GM21619 (cell line): Measurements from ENCODE around the gene STXBP6.

ENCODE experiments used
- ATAC-seq: cut with Tn5 transposase; IDR thresholded peaks from one replicate; pipeline ENCODE4 v1.9.1; 2021; ENCODE audit not compliant: unreplicated experiment

Gene STXBP6

DNA sequence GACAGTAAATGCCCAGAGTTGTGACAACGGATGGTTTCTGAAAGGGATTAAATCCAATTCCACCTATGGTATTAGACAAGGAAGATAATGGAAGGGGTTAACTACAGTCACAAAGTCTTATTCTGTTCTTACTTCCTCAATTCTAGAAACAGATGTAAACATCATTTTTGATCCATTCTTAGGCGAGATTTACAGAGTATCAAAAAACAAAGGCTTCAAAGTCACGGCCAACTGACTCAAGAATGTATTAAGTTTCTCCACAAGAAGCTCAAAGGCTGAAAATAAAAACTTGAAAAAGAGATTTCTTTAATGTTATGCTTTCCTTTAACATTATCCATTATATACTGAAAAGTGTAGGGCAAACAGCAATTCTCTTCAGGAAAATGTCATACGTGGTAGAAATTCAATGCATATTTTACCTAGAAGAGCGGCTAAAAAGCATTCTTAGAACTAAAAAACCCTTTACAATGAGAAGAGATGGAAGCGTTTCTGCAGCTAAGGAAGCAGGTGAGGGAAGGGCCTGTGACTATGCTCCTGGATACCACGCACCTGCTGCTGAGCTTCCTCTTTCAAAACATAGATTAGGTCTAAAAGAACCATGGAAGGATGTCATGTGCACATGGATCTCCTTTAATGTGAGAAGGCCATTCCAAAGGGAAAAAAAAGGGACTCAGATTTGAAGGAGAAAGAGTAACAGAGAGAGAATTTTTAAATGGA lies 185.8 kb downstream of the STXBP6 start:
- no peak for ATAC-seq

DNA sequence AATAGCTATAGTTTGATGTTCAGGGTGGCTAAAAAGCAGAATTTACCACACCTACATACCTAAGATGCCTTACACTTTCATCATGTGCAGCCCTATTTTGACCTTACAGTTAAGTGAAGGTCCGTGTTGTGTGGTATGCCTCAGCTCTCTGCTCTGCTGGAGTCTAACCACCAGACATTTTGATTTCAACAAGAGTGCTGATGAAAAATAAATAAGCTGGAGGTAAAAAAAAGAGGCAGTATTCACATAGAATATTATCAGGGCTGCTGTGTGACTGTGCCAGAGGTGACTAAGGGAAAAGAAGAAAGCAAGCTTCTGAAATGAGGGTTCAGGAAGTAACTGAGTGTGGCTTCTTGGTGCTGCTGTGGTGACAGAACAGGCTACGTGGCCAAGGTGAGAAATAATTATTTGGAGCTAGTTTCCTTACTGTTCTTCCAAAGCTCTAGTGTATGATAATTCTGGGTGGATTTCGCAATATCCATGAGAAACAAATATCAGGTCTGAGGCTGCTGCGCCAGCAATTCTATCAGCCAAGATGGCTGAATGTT lies 188.8 kb downstream of the STXBP6 start:
- ATAC-seq = no peak

DNA sequence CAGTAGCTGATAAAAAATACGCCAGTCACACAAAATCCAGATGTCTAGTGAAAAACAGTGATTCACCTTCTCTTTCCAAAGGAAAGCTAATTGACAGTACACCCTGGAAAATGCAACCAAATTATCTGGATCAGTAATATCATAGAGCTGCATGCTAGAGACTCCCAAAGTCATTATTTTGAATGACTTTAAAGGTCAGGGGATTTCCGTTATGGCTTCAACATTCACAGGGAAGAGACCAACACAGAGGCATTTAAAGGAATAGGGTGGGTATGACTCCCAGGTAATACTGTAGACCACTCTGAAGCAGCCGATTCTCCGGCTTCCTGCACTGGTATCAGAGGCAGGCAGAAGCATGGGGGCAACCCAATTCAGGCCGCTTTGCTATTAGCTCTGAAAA lies 190.4 kb downstream of the STXBP6 start:
- ATAC-seq = no peak

DNA sequence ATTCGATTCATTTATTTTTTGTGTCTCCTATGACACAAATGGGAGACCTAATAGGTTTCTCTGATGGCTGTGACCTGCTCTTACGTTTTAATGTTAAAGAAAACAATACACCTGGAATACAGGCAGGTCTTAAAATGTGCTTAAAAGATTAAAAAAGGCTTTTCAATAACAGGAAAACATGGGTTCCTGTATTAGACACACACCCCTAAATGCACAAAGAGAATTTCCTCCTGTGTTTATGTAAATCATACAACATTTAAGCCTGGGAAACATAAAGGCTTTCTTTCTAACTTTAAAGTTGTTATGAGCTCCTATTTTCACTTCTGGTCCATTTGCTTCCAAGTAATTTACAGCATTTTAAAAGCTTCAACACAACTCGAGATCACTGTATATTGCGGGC lies 191.3 kb downstream of the STXBP6 start:
- ATAC-seq = no peak

DNA sequence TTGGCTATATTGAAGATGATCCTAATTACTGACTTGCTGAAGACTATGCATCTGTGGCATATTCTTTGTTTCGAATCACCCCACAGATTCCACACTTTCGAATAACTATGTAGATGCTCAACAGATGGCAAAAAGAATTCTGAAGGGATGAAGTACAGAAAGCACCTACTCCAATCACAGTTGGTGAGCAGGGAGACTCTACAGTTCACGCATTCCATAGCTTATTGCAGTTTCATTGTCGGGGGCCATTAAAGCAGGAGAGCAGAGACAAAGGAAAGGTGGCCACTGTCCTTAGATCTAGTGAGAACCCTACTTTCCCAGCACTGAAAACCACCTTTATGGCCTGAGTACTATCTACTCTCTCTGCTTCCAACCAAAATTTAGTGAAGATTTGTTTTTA lies 191.9 kb downstream of the STXBP6 start:
- ATAC-seq = no peak

DNA sequence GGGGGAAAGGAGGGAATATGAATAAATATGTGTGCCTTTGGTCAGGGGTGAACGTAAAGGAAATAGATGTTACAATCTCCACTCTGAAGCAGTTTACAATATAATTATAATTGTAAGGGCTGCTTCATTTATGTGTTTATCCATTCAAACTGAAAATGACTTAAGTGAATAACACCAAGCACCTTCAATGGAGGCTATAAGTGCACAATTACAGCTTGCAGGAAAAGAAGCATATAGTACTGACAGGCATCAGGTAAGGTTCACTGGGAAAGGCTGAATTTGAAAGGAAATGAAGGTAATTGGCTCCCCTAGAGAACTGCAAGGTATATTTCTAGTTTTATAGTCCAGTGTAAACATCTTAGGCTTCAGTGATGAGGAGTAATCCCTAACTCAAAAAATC lies 192.7 kb downstream of the STXBP6 start:
- no peak for ATAC-seq

DNA sequence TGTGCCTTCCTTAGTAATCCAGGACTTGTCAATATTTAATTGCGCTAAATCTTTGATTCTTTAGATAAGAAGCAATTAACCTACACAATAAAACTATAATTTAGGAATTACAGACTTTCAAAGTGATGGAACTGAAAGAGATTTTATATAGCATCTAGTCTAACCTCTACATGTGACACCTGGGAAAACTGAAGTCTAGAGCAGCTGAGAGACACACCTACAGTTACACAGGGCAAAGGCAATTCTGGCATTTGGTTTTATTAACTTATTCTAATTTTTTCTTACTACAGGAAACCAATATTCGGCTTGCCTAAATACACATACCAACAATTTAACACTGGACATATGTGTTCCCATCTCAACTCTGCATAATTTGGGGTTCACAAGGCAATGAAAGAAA lies 196.5 kb downstream of the STXBP6 start:
- ATAC-seq = no peak

DNA sequence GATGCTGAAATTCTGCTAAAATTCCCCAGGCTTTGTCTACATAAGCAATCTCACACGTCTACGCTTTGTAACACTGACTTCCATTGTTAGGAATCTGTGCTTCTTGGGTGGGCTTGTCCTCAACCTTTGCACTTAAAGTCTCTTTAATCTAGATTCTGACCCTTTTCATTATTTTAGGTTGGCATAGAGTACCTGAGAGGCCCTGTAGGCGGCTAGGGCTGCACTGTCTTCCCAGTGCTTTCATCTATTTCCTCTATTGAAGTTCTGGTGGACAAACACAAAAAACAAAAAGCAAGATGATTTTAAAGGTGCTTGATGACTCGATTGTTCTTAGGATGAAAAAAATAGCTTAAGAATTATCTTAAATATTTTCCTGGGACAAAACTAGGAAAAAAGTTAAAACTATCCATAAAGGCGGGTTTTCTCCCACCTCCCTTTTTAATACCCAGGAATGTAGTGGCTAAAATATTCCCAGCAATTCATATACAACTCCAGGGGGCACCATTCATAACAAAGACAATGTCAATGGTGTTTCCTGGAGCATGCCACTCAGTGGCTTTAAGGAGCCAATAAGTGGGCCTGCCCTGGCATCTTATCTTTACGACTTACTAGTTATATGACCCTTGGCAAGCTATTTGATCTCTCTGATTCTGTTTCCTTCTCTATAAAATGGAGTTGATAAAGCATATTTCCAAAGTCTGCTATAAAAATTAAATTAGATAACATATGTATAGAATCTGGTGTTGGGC lies 197.5 kb downstream of the STXBP6 start:
- no peak for ATAC-seq

DNA sequence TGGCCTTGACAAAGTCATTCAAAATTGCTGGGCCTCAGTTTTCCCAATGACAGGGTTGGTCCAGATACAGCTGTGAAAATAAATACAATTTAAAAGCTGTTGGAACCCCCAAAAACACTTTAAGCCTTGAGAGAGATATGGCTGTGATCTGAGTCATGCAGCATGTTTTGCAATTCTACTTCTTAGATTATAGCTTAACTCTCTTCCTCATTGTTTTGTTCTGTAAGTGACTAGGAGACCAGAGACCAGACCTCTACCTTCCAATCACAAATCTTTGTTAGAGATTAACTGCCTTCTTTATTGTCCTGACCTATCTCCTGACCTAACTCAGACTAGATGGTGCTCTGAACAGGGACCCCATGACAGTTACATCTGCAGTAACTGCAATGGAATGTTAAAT lies 198.1 kb downstream of the STXBP6 start:
- ATAC-seq = no peak

DNA sequence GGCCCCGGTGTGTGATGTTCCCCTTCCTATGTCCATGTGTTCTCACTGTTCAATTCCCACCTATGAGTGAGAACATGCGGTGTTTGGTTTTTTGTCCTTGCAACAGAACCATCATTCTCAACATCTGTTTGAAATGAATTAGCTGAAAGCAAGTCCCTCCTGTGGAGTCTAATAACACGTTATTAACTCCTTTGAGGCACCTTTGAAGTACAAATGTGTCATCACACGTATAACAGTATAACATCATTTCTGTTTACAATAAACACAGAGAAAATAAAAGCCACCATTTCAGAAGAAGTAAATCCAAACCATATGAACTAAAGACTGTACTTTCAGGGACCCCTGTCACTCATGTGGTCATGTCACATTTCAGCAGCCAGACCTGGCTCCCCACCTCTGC lies 198.5 kb downstream of the STXBP6 start:
- ATAC-seq = no peak

DNA sequence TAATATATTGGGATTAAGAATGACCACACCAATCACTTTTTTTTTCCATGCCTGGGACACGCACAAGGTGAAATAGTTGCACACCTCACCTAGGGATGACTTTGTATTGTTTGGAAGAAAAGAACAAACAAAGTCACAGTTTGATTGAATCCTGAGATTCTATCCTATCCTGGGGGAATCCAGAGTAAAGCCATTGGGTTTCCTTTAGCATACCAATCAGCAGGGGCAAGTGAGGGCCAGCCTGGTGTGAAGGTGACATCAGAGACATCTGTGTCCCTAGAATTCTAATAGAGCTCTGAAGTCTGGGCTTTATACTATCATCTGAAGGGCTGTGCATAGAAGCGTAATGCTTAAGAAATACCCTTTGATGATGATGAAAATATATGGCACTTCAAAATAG lies 199.9 kb downstream of the STXBP6 start:
- no peak for ATAC-seq

DNA sequence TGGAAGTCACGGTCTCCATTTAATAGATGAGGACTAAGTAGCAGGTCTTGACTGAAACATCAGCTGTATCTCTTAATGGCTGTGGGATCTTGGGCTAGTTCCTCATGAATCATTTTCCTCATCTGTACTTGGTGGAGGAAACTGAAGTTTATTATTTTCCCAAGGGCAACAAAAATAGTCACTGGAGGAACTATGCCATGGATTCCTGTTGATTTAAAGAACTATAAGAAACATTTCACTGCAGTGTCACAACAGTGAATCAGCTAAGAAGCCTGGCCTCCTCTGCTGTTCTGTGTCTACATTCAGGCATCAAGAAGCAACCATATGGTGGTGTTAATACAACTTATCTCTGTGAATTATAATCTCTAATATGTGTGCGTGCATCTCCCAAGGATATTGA lies 200.5 kb downstream of the STXBP6 start:
- no peak for ATAC-seq

DNA sequence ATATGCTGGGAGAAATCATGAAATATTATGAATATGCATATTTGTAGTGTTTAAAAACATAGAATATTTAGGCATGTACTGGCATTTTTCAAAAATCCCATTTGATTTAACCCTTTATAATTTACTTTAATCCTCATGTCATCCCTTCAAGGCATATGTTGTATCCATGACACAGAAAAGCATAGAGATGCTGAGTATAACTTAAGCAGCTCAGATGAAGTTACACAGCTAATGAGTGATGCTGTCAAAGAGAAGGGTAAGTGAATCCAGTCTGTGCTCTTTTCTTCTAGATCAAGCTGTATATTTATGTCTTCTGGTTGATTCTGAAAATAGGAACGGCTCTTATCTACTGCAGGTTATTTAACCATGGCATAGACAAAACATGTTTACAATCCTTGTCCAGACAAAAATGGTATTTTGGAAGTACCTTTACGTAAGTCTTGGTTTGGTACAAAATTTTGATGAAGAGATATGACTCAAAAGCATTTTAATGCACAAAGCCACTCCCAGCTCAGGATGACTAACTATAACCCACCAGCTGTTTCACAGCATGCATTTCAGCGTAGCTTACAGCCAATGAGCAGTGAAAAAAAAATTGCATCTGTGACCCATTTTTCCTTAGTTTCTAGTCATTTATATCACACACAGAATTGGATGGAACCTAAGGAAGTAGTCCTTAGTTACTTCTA lies 201.7 kb downstream of the STXBP6 start:
- ATAC-seq = no peak

DNA sequence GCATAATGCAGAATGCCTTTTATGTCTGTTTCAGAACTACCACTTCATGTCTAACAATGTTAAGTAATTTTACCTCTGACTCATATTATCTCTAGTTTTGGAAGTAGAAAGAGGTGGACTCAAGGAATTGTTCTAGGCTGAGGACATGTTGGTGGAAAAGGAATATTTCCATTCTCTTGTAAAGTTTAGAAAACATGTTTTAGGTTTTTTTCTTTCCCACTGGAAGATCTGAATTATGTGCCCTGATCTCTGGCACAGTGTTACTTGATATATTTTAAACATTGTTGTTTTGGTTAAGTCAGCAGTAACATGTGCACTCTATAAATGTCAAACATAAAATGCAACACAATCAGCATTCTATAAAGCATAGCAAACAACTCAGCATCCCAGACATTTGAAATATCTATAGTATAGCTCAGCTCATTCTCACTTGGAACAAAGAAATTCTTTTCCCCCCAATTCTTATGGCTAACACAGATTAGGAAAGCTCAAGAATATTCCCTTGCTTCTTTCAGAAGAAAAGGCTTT lies 202.3 kb downstream of the STXBP6 start:
- no peak for ATAC-seq

DNA sequence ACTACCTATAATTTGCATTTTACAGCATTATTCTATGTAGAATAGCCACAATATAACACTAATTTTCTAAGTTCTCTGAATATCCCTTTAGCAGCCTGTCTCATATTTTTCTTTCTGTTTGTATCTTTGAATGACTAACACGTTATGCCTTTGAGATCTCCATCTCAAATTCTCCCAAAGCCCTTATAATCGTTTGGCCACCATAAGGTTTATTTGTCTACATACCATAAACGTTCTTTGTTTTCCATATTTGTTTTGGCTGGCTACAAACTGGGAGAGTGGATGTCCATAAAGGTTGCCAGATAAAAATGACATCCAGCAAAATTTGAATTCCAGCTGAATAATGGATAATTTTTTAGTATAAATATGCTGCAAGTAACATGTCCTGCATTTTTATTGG lies 203.7 kb downstream of the STXBP6 start:
- no peak for ATAC-seq

DNA sequence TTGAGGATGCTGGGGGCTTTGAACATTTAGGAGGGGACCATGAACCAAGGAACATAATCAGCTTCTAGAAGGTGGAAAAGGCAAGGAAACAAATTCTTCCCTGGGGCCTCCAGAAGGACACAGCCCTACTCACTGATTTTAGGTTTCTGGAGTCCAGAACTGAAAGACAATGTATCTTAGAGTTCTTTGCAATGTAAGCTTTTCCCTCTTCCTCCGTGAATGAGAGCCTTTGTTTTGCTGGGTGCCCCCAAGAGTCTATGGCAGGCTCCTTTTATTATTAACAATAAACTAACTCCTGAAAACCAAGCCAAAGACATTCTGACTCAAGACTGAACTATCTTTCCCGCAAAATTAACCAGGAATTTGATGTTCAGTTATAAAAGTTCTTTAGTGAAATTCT lies 204.1 kb downstream of the STXBP6 start:
- ATAC-seq = no peak

DNA sequence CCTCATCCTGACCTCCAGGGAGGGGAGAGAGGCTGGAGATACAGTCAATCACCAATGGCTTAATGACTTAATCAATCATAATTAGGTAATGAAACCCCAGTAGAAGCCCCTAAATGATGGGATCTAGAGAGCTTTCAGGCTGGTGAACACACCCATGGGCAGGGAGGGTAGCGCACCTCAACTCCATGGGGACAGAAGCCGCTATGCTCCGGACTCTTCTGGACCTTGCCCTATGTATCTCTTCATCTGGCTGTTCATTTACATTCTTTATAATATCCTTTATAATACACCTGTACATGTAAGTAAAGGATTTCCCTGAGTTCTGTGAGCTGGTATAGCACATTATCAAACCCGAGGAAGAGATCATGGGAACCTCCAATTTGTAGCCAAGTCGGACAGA lies 205.9 kb downstream of the STXBP6 start:
- ATAC-seq = no peak

DNA sequence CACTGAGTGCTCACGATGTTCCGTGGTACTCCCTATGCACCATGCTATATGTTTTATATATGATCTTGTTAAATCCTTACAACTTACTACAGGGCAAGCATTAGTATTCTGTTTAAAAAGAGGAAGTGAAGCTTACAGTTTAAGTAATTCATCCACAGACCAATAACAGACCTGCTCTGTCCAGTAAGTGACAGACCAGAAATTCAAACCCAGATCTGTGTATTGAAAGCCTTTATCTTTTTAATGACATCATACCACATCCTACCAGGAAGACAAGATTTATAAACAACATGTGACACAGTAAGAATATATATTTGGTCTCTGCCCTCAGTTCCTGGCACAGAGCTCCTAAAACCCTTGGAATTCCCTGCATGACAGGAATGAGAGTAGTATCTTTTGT lies 206.5 kb downstream of the STXBP6 start:
- peak; percentile 90 for ATAC-seq

DNA sequence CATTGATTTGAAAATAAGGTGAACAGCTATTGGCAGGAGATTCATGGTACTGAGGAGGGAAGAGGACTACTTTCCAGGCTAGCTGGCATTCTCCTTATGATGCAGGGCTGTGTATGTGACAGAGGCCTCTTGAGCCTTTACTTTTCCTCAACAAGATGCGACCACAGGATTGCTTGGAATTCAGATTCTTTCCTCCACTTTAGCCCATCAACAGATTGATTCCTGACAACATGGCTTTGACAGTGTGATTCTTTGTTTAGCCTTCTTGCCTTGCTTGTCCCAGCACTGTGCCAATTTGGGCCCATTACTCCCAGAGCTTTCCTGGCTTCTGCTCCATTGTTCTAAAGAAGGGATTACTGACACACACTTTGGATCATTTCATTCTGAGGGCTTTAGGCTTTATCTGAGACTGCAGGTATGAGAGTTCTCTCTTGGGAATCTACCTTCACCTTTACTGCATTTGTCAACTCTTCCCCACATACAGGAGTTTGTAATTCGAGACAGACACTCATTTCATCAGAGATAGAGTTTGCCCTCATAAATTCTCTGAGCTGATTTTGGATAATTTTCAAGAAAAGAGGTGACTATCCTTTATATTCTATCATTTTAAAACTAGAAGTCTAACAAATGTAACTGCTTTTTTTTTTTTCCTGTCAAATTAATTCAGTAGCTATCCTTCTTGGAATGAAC lies 209.6 kb downstream of the STXBP6 start:
- no peak for ATAC-seq

DNA sequence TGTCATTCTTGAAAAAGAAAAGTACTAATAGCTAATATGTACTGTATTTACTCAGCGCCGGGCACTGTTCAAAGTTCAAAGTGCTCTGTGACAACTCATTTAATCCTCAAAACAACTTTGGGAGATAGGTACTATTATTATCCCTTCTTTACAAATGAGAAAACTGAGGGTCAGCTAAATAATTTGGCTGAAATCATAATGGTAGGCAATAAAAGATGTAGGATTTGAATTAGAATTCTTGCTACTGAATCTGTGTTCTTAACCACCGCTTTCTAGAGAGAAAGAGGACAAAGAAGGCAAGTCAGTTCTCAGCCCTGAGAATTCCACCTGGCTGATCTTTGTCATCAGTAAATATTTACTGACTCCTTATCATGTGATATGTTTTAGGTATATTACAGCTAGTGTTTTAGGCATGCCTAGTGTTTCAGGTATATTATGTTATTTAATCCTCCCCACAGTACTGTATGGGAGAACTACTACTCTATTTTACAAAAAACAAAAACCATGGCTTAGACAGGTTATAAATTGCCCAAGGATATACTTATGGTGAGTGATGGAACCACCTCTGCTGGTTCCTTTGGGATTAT lies 210.2 kb downstream of the STXBP6 start:
- ATAC-seq = no peak
